ENCODE results near the gene MAS1L. TPM values are rescaled to one million over a fixed set of nuclear protein-coding genes. Genes with fewer than 3 reads are reported as not detected.

The MAS1L gene
- total RNA-seq, 1 experiment from 2014 or later = not detected

DNA sequence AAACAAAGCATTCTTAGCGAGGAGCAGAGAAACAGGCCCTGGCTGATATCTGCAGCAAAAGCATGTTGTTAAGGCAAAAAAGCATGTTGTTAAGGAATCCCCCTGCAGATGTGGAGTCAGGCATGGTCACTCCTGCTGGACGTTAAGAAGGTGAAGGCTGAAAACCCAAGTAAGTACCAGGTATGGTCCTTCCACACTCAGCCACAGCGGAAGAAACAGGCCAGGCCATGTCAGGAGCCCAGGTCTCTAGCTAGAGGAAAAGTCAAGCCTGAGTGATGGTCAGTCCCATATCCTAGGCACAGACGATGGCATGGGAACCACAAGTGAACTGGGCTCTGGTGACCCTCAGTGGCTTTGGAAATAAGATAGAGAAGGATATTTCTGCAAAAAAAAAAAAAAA lies 32.5 kb upstream of the MAS1L start:
- DNase-seq = no peak
- Histone ChIP-seq H3K27me3 (no peaks in the 10 kb centered on the region), H3K27ac (no peak overlapping the region), H3K36me3 (no peaks in the 10 kb centered on the region), H3K4me3 (no peak overlapping the region), H3K9me3 (replicated peaks) (no peaks in the 10 kb centered on the region), H3K4me1 (peaks cover 3% of the 10 kb centered on the region; the same call in 1 of the 2 replicates)

GRCh38 chr6:29519291-29520010 lies 31.7 kb upstream of the MAS1L start:
- H3K36me3 ChIP-seq = no peaks in the 10 kb centered on the region
- no peak for DNase-seq
- H3K4me1 ChIP-seq = peaks cover 3% of the 10 kb centered on the region; the same call in 1 of the 2 replicates
- no peak overlapping the region for H3K27ac ChIP-seq
- no peak overlapping the region for H3K4me3 ChIP-seq
- H3K9me3 ChIP-seq (replicated peaks) = no peaks in the 10 kb centered on the region
- no peaks in the 10 kb centered on the region for H3K27me3 ChIP-seq

GRCh38 chr6:29517728-29518440 lies 30.1 kb upstream of the MAS1L start:
- peaks cover 3% of the 10 kb centered on the region; the same call in 1 of the 2 replicates for H3K4me1 ChIP-seq
- H3K27ac ChIP-seq = no peak overlapping the region
- H3K36me3 ChIP-seq = no peaks in the 10 kb centered on the region
- no peak for DNase-seq
- H3K27me3 ChIP-seq = no peaks in the 10 kb centered on the region
- no peak overlapping the region for H3K4me3 ChIP-seq
- H3K9me3 ChIP-seq (replicated peaks) = no peaks in the 10 kb centered on the region

DNA sequence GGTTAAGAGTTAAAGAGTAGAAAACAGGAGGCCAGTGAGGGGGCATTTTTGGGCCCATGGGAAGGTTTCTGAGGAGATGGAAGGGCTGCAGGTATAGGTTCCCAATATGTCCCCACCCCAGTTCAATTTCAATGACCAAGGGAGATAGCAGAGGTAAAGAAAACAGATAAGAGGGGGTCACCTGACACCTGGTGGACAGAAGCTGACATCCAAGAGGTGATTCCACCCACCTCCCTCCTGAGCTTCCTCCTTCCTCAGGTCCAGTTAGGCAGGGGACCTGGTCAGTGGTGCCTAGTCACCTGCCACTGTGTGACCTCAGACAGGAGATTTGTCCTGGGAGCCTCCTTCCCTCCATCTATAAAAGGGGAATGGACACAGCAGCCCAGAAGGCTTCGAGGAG lies 29.5 kb upstream of the MAS1L start:
- H3K36me3 ChIP-seq = no peaks in the 10 kb centered on the region
- no peaks in the 10 kb centered on the region for H3K9me3 ChIP-seq (replicated peaks)
- no peak overlapping the region for H3K4me3 ChIP-seq
- no peak for DNase-seq
- H3K27me3 ChIP-seq = no peaks in the 10 kb centered on the region
- peaks cover 3% of the 10 kb centered on the region; the same call in 1 of the 2 replicates for H3K4me1 ChIP-seq
- H3K27ac ChIP-seq = no peak overlapping the region

GRCh38 chr6:29516108-29516507 lies 28.4 kb upstream of the MAS1L start:
- Histone ChIP-seq H3K4me1 (peaks cover 3% of the 10 kb centered on the region; the same call in 1 of the 2 replicates), H3K4me3 (no peak overlapping the region), H3K9me3 (replicated peaks) (no peaks in the 10 kb centered on the region), H3K36me3 (no peaks in the 10 kb centered on the region), H3K27me3 (no peaks in the 10 kb centered on the region), H3K27ac (no peak overlapping the region)
- DNase-seq = peak; percentile 53 to 72

GRCh38 chr6:29510746-29511300 lies 23.1 kb upstream of the MAS1L start:
- no peaks in the 10 kb centered on the region for H3K36me3 ChIP-seq
- H3K27me3 ChIP-seq = no peaks in the 10 kb centered on the region
- DNase-seq = no peak

GRCh38 chr6:29510202-29510601 lies 22.4 kb upstream of the MAS1L start:
- no peaks in the 10 kb centered on the region for H3K36me3 ChIP-seq
- no peaks in the 10 kb centered on the region for H3K9me3 ChIP-seq (replicated peaks)
- H3K27me3 ChIP-seq = no peaks in the 10 kb centered on the region
- H3K4me1 ChIP-seq = no peaks in the 10 kb centered on the region
- H3K4me3 ChIP-seq = no peak overlapping the region
- peak in 1 of 2 experiments; percentile 6 for DNase-seq
- H3K27ac ChIP-seq = no peak overlapping the region

More at GRCh38 chr6:29510746-29511300, 23.1 kb upstream of the MAS1L start:
- no peak overlapping the region for H3K4me3 ChIP-seq
- H3K4me1 ChIP-seq = peaks cover 2% of the 10 kb centered on the region; the same call in 1 of the 2 replicates
- no peak overlapping the region for H3K27ac ChIP-seq
- H3K9me3 ChIP-seq (replicated peaks) = no peaks in the 10 kb centered on the region

- H3K9me3 ChIP-seq (replicated peaks) = no peaks in the 10 kb centered on the region
- H3K4me1 ChIP-seq = no peaks in the 10 kb centered on the region
- no peak overlapping the region for H3K27ac ChIP-seq
- H3K36me3 ChIP-seq = no peaks in the 10 kb centered on the region
- no peaks in the 10 kb centered on the region for H3K27me3 ChIP-seq
- no peak for DNase-seq
- no peak overlapping the region for H3K4me3 ChIP-seq
These were observed 22.0 kb upstream of the MAS1L start for GRCh38 chr6:29509711-29510110.

DNA sequence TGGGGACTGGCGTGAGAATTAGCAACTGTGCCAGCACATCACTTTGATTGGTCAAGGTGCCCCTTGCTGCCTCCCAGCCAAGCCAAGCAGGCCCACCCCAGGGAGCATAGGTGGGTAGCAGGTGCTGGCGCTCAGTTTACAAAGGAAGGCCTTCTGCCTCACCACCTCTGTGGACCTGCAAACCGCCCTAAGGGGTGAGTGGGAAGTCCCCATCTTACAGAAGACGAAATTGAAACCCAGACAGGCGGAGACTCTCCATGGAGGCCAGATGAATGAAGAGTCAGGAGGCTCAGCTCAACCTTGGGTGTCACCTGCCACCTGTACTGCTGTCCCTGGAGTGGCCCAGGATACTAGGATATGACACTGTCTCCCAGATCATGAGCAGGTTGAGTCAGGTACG lies 21.5 kb upstream of the MAS1L start:
- Histone ChIP-seq H3K27ac (no peak overlapping the region), H3K9me3 (replicated peaks) (no peaks in the 10 kb centered on the region), H3K4me3 (no peak overlapping the region), H3K4me1 (no peaks in the 10 kb centered on the region), H3K36me3 (no peaks in the 10 kb centered on the region), H3K27me3 (no peaks in the 10 kb centered on the region)
- no peak for DNase-seq

GRCh38 chr6:29507319-29507718 lies 19.6 kb upstream of the MAS1L start:
- Histone ChIP-seq H3K9me3 (replicated peaks) (no peaks in the 10 kb centered on the region), H3K27me3 (no peaks in the 10 kb centered on the region), H3K4me3 (no peak overlapping the region), H3K27ac (no peak overlapping the region), H3K36me3 (no peaks in the 10 kb centered on the region), H3K4me1 (no peaks in the 10 kb centered on the region)
- no peak for DNase-seq

- H3K27me3 ChIP-seq = no peaks in the 10 kb centered on the region
These were observed 18.8 kb upstream of the MAS1L start for GRCh38 chr6:29506446-29507067.

DNA sequence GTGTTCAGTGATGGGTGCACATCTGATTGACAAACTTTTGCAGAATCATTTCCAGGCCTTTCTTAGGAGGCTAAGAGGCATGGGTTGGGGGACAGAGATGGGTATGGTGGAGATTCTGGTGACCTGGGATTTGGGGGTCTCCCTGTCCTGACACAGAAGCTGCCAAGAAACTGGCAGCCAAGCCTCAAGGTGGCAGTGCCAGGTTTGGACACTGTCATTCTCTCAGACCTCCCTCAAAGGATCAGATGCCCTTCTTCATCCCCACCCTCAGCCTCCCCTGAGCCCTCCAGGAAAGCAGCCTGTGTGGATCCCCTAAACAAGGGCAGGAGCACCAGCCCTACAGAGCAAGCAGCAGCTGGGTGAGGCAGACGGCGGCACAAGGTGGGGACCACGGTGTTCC lies 18.1 kb upstream of the MAS1L start:
- Histone ChIP-seq H3K27me3 (no peaks in the 10 kb centered on the region), H3K9me3 (replicated peaks) (no peaks in the 10 kb centered on the region), H3K36me3 (no peaks in the 10 kb centered on the region), H3K27ac (no peak overlapping the region), H3K4me3 (no peak overlapping the region), H3K4me1 (no peaks in the 10 kb centered on the region)
- DNase-seq = no peak

More at GRCh38 chr6:29506446-29507067, 18.8 kb upstream of the MAS1L start:
- Histone ChIP-seq H3K36me3 (no peaks in the 10 kb centered on the region), H3K4me3 (no peak overlapping the region), H3K9me3 (replicated peaks) (no peaks in the 10 kb centered on the region), H3K4me1 (no peaks in the 10 kb centered on the region), H3K27ac (no peak overlapping the region)
- no peak for DNase-seq

DNA sequence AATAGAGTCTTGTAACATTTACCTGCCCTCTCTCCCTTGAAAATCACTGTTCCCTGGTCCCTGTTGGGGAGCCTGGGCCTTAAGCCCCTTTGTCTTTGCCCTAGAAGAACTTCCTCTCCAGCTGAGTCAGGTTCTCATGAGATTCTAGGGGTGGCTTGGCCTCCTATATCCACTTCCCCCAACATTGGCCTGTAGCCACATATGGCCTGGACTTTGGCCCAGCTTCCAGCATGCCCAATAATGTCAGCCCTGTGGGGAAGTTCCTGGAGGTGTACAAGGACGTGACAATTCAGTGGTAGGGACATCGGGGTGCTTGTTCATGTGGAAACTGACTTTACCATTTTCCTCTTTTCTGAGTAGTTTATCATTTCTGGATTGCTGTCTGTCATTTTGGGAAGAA lies 17.2 kb upstream of the MAS1L start:
- DNase-seq = no peak
- H3K4me3 ChIP-seq = no peak overlapping the region
- no peaks in the 10 kb centered on the region for H3K4me1 ChIP-seq
- no peaks in the 10 kb centered on the region for H3K36me3 ChIP-seq
- H3K9me3 ChIP-seq (replicated peaks) = no peaks in the 10 kb centered on the region
- H3K27me3 ChIP-seq = no peaks in the 10 kb centered on the region
- no peak overlapping the region for H3K27ac ChIP-seq

GRCh38 chr6:29502597-29502996 lies 14.8 kb upstream of the MAS1L start:
- Histone ChIP-seq H3K27ac (no peak overlapping the region), H3K9me3 (replicated peaks) (no peaks in the 10 kb centered on the region), H3K27me3 (no peaks in the 10 kb centered on the region), H3K36me3 (no peaks in the 10 kb centered on the region), H3K4me1 (no peaks in the 10 kb centered on the region), H3K4me3 (no peak overlapping the region)
- no peak for DNase-seq

DNA sequence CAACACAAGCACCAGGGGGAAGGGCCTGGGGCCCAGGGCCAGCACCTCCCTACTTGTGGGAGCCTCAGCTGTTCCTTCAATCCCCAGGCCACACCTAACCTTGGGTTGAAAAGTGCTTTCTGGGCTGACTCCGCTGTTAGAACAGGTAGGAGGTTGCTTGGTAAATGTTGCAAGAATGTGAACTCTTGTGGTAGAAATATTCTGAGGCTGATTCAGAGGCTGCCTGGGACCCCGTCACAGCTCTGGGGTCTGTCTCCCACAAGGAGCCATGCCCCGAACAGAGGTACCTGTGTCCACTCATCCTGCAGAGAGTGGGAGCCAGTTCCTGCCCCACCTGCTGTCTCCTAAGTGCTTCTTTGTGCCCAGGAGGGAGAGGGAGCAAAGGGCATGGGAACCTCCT lies 14.4 kb upstream of the MAS1L start:
- H3K27me3 ChIP-seq = no peaks in the 10 kb centered on the region
- no peak overlapping the region for H3K27ac ChIP-seq
- no peak overlapping the region for H3K4me3 ChIP-seq

More for the DNA sequence above, 14.4 kb upstream of the MAS1L start:
- Histone ChIP-seq H3K4me1 (no peaks in the 10 kb centered on the region), H3K9me3 (replicated peaks) (no peaks in the 10 kb centered on the region), H3K36me3 (no peaks in the 10 kb centered on the region)
- DNase-seq = no peak
